ENCODE data around the gene SMARCA4.

The SMARCA4 gene

GRCh38 chr19:11025006-11025405, 64.2 kb downstream of the SMARCA4 start:
- peaks cover 48% of the 10 kb centered on the region for H3K36me3 ChIP-seq (ENCODE audit: control insufficient read depth, insufficient read depth, low read length)
- H3K27me3 ChIP-seq (replicated peaks; ENCODE audit: control insufficient read depth, insufficient read depth, low read length): no peaks in the 10 kb centered on the region
- no peak for DNase-seq (ENCODE audit: extremely low read depth, insufficient read length)
- TF ChIP-seq, protein P1, sequence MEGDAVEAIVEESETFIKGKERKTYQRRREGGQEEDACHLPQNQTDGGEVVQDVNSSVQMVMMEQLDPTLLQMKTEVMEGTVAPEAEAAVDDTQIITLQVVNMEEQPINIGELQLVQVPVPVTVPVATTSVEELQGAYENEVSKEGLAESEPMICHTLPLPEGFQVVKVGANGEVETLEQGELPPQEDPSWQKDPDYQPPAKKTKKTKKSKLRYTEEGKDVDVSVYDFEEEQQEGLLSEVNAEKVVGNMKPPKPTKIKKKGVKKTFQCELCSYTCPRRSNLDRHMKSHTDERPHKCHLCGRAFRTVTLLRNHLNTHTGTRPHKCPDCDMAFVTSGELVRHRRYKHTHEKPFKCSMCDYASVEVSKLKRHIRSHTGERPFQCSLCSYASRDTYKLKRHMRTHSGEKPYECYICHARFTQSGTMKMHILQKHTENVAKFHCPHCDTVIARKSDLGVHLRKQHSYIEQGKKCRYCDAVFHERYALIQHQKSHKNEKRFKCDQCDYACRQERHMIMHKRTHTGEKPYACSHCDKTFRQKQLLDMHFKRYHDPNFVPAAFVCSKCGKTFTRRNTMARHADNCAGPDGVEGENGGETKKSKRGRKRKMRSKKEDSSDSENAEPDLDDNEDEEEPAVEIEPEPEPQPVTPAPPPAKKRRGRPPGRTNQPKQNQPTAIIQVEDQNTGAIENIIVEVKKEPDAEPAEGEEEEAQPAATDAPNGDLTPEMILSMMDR (IDR thresholded peaks at IDR 0.05; ENCODE audit: insufficient read depth, low read length, poor library complexity, severe bottlenecking): no peak
- no peak overlapping the region for H3K4me3 ChIP-seq (replicated peaks; ENCODE audit: low read depth, low read length)

DNA sequence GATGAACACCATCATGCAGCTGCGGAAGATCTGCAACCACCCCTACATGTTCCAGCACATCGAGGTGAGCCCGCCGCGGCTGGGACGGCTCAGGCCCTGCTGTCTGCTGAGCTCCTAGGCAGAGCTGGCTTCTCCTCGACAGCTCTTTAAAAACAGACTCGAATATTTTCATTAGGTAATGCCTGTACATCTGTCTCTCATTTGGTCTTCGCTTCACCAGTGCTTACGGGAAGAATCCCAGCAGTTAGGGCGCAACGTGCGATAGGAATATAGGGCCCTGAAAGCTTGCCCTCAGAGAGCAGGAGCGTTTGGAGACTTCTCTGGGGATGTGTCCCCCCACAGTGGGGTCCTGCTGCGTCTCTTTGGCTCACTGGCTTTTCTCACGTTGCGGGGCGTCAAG, 64.6 kb downstream of the SMARCA4 start:
- TF ChIP-seq, protein P1 (IDR thresholded peaks at IDR 0.05; ENCODE audit: insufficient read depth, low read length, poor library complexity, severe bottlenecking): no peak
- H3K36me3 ChIP-seq (ENCODE audit: control insufficient read depth, insufficient read depth, low read length): peaks cover 50% of the 10 kb centered on the region
- H3K4me3 ChIP-seq (replicated peaks; ENCODE audit: low read depth, low read length): no peak overlapping the region
- DNase-seq (ENCODE audit: extremely low read depth, insufficient read length): no peak
- no peaks in the 10 kb centered on the region for H3K27me3 ChIP-seq (replicated peaks; ENCODE audit: control insufficient read depth, insufficient read depth, low read length)

DNA sequence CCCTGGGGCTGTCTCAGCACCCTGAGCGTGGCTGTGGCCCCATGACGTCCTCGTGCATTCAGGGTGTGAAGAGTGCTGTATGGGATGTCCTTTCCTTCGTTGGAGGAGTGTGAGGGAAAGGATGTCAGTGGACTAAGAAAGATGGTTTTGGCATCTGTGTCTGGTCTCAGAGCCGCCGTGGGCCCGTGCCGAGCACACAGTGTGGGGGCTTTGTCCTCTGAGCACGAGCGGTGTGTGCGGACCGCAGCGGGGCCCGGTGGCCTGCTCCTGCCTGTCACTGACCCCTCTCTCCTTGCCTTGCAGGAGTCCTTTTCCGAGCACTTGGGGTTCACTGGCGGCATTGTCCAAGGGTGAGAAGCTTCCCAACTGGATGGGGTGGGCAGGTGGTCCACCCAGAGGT, 65.2 kb downstream of the SMARCA4 start:
- Histone ChIP-seq H3K4me3 (replicated peaks; ENCODE audit: low read depth, low read length) (no peak overlapping the region), H3K27me3 (replicated peaks; ENCODE audit: control insufficient read depth, insufficient read depth, low read length) (no peaks in the 10 kb centered on the region), H3K36me3 (ENCODE audit: control insufficient read depth, insufficient read depth, low read length) (peaks cover 52% of the 10 kb centered on the region)
- TF ChIP-seq, protein P1 (IDR thresholded peaks at IDR 0.05; ENCODE audit: insufficient read depth, low read length, poor library complexity, severe bottlenecking): no peak
- DNase-seq (ENCODE audit: extremely low read depth, insufficient read length): no peak

- Histone ChIP-seq H3K4me3 (replicated peaks; ENCODE audit: low read depth, low read length) (no peak overlapping the region), H3K27me3 (replicated peaks; ENCODE audit: control insufficient read depth, insufficient read depth, low read length) (no peaks in the 10 kb centered on the region), H3K36me3 (ENCODE audit: control insufficient read depth, insufficient read depth, low read length) (peaks cover 49% of the 10 kb centered on the region)
- no peak for DNase-seq (ENCODE audit: extremely low read depth, insufficient read length)
- TF ChIP-seq, protein P1 (IDR thresholded peaks at IDR 0.05; ENCODE audit: insufficient read depth, low read length, poor library complexity, severe bottlenecking): no peak
Measured at GRCh38 chr19:11027381-11027780, 66.6 kb downstream of the SMARCA4 start.

DNA sequence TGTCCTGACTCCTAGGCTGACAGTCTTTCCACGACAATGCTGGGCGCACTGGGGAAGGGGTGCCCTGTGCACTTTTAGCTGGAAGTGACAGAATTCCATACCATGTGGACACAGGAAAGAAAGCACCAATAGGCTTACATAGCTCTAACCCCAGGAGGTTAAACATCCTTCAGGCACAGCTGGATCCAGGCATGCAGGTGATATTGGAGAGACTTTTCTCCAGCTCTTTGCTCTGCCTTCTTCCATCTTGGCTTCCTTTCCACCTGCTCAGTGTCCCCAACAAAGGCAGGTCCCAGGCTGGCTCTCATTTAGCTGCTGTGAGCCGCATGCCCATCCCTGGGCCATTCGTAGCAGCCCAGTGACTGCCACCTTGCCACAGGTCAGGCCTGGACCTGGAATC, 67.3 kb downstream of the SMARCA4 start:
- Histone ChIP-seq H3K36me3 (ENCODE audit: control insufficient read depth, insufficient read depth, low read length) (peaks cover 53% of the 10 kb centered on the region), H3K27me3 (replicated peaks; ENCODE audit: control insufficient read depth, insufficient read depth, low read length) (no peaks in the 10 kb centered on the region), H3K4me3 (replicated peaks; ENCODE audit: low read depth, low read length) (no peak overlapping the region)
- TF ChIP-seq, protein P1 (IDR thresholded peaks at IDR 0.05; ENCODE audit: insufficient read depth, low read length, poor library complexity, severe bottlenecking): no peak
- DNase-seq (ENCODE audit: extremely low read depth, insufficient read length): no peak

- Histone ChIP-seq H3K4me3 (replicated peaks; ENCODE audit: low read depth, low read length) (no peak overlapping the region), H3K27me3 (replicated peaks; ENCODE audit: control insufficient read depth, insufficient read depth, low read length) (no peaks in the 10 kb centered on the region), H3K36me3 (ENCODE audit: control insufficient read depth, insufficient read depth, low read length) (peaks cover 49% of the 10 kb centered on the region)
- DNase-seq (ENCODE audit: extremely low read depth, insufficient read length): no peak
- TF ChIP-seq, protein P1 (IDR thresholded peaks at IDR 0.05; ENCODE audit: insufficient read depth, low read length, poor library complexity, severe bottlenecking): no peak
Measured at GRCh38 chr19:11031421-11032070, 70.7 kb downstream of the SMARCA4 start.
